Body of pancreas (tissue), 4 donors: ENCODE data around the gene PIBF1.

ENCODE experiments used
- POLR2A ChIP-seq, 3 donors: fragments of 450-650 bp; IDR thresholded peaks; one replicate each; pipeline ENCODE4 v1.6.1; 2016; ENCODE audit warnings: antibody characterized with exemption in 3 of 3, mild to moderate bottlenecking in 2 of 3
- TF ChIP-seq, protein P1 (sequence below), 7 experiments: fragments of 450-650 bp in 4 of 7; fragments of 200-600 bp in 3 of 7; sonication (generic) in 3 of 7; IDR thresholded peaks; one replicate each; pipeline ENCODE4 v1.5.1; 2016 to 2019; ENCODE audit warnings: antibody characterized with exemption in 7 of 7

GRCh38 chr13:72953391-72953965, 171.5 kb downstream of the PIBF1 start:
- TF ChIP-seq POLR2A (IDR thresholded peaks at IDR 0.05): no peak
- TF ChIP-seq, protein P1, sequence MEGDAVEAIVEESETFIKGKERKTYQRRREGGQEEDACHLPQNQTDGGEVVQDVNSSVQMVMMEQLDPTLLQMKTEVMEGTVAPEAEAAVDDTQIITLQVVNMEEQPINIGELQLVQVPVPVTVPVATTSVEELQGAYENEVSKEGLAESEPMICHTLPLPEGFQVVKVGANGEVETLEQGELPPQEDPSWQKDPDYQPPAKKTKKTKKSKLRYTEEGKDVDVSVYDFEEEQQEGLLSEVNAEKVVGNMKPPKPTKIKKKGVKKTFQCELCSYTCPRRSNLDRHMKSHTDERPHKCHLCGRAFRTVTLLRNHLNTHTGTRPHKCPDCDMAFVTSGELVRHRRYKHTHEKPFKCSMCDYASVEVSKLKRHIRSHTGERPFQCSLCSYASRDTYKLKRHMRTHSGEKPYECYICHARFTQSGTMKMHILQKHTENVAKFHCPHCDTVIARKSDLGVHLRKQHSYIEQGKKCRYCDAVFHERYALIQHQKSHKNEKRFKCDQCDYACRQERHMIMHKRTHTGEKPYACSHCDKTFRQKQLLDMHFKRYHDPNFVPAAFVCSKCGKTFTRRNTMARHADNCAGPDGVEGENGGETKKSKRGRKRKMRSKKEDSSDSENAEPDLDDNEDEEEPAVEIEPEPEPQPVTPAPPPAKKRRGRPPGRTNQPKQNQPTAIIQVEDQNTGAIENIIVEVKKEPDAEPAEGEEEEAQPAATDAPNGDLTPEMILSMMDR (IDR thresholded peaks at IDR 0.05): peak in 1 of 7 experiments; percentile 14
